Measurements from ENCODE around the gene SYNPO2. TPM values are rescaled to one million over a fixed set of nuclear protein-coding genes. Genes with fewer than 3 reads are reported as not detected.

SYNPO2 gene
- total RNA-seq, 1 donor = 34.0 TPM

- Histone ChIP-seq H3K4me2 (ENCODE audit: insufficient read depth, low read length) (no peak overlapping the region), H3K27me3 (ENCODE audit: insufficient read depth, low read length) (no peaks in the 10 kb centered on the region), H4K20me1 (ENCODE audit: insufficient read depth, low read length) (no peaks in the 10 kb centered on the region), H2AFZ (ENCODE audit: low read length) (no peak overlapping the region), H3K4me1 (ENCODE audit: insufficient read depth, low read length) (peaks cover 3% of the 10 kb centered on the region), H3K4me3 (ENCODE audit: insufficient read depth, low read length) (no peak overlapping the region), H3K36me3 (ENCODE audit: insufficient read depth, low read length) (no peaks in the 10 kb centered on the region), H3K27ac (ENCODE audit: low read depth, low read length) (no peak overlapping the region), H3K9me3 (ENCODE audit: low read depth, low read length) (no peaks in the 10 kb centered on the region), H3K79me2 (ENCODE audit: insufficient read depth, low read length) (no peaks in the 10 kb centered on the region)
- DNase-seq (ENCODE audit: insufficient read length, low spot score, missing footprints) = no peak
- TF ChIP-seq CTCF (IDR thresholded peaks at IDR 0.05; ENCODE audit: extremely low read depth, low read depth, low read length) = no peak
These were observed 47.8 kb downstream of the SYNPO2 start for GRCh38 chr4:118936406-118936805.

- Histone ChIP-seq H4K20me1 (ENCODE audit: insufficient read depth, low read length) (no peaks in the 10 kb centered on the region), H3K4me3 (ENCODE audit: insufficient read depth, low read length) (no peak overlapping the region), H3K79me2 (ENCODE audit: insufficient read depth, low read length) (no peaks in the 10 kb centered on the region), H3K36me3 (ENCODE audit: insufficient read depth, low read length) (no peaks in the 10 kb centered on the region), H3K4me2 (ENCODE audit: insufficient read depth, low read length) (no peak overlapping the region), H3K27ac (ENCODE audit: low read depth, low read length) (no peak overlapping the region), H3K9me3 (ENCODE audit: low read depth, low read length) (no peaks in the 10 kb centered on the region), H3K27me3 (ENCODE audit: insufficient read depth, low read length) (no peaks in the 10 kb centered on the region), H2AFZ (ENCODE audit: low read length) (no peak overlapping the region), H3K4me1 (ENCODE audit: insufficient read depth, low read length) (peaks cover 15% of the 10 kb centered on the region)
- no peak for TF ChIP-seq CTCF (IDR thresholded peaks at IDR 0.05; ENCODE audit: extremely low read depth, low read depth, low read length)
- DNase-seq (ENCODE audit: insufficient read length, low spot score, missing footprints) = no peak
These were observed 50.6 kb downstream of the SYNPO2 start for GRCh38 chr4:118939169-118939783.

- H3K27me3 ChIP-seq (ENCODE audit: insufficient read depth, low read length) = no peaks in the 10 kb centered on the region
- H3K9me3 ChIP-seq (ENCODE audit: low read depth, low read length) = no peaks in the 10 kb centered on the region
- no peaks in the 10 kb centered on the region for H3K79me2 ChIP-seq (ENCODE audit: insufficient read depth, low read length)
- H3K4me2 ChIP-seq (ENCODE audit: insufficient read depth, low read length) = no peak overlapping the region
- no peak for TF ChIP-seq CTCF (IDR thresholded peaks at IDR 0.05; ENCODE audit: extremely low read depth, low read depth, low read length)
- DNase-seq (ENCODE audit: insufficient read length, low spot score, missing footprints) = no peak
- H3K4me3 ChIP-seq (ENCODE audit: insufficient read depth, low read length) = no peak overlapping the region
- H3K4me1 ChIP-seq (ENCODE audit: insufficient read depth, low read length) = peaks cover 15% of the 10 kb centered on the region
- H2AFZ ChIP-seq (ENCODE audit: low read length) = no peak overlapping the region
- H3K36me3 ChIP-seq (ENCODE audit: insufficient read depth, low read length) = no peaks in the 10 kb centered on the region
- no peaks in the 10 kb centered on the region for H4K20me1 ChIP-seq (ENCODE audit: insufficient read depth, low read length)
- H3K27ac ChIP-seq (ENCODE audit: low read depth, low read length) = no peak overlapping the region
These were observed 52.5 kb downstream of the SYNPO2 start for GRCh38 chr4:118941149-118941548.

- no peak for DNase-seq (ENCODE audit: insufficient read length, low spot score, missing footprints)
- no peaks in the 10 kb centered on the region for H3K79me2 ChIP-seq (ENCODE audit: insufficient read depth, low read length)
- no peak for TF ChIP-seq CTCF (IDR thresholded peaks at IDR 0.05; ENCODE audit: extremely low read depth, low read depth, low read length)
- peaks cover 15% of the 10 kb centered on the region for H3K4me1 ChIP-seq (ENCODE audit: insufficient read depth, low read length)
- no peaks in the 10 kb centered on the region for H4K20me1 ChIP-seq (ENCODE audit: insufficient read depth, low read length)
- no peaks in the 10 kb centered on the region for H3K9me3 ChIP-seq (ENCODE audit: low read depth, low read length)
- peak overlapping the region; percentile 61 for H3K4me2 ChIP-seq (ENCODE audit: insufficient read depth, low read length)
- peak overlapping the region; percentile 49 for H2AFZ ChIP-seq (ENCODE audit: low read length)
- no peaks in the 10 kb centered on the region for H3K36me3 ChIP-seq (ENCODE audit: insufficient read depth, low read length)
- H3K4me3 ChIP-seq (ENCODE audit: insufficient read depth, low read length) = peak overlapping the region; percentile 12
- no peak overlapping the region for H3K27ac ChIP-seq (ENCODE audit: low read depth, low read length)
- no peaks in the 10 kb centered on the region for H3K27me3 ChIP-seq (ENCODE audit: insufficient read depth, low read length)
These were observed 53.1 kb downstream of the SYNPO2 start for GRCh38 chr4:118941799-118942198.
